Measurements from ENCODE around the gene NPEPPS.

Gene NPEPPS

GRCh38 chr17:47620503-47621245 lies 89.8 kb downstream of the NPEPPS start:
- TF ChIP-seq POLR2AphosphoS5 (IDR thresholded peaks at IDR 0.05; ENCODE audit: borderline replicate concordance, low read depth, low read length) (no peak), FOXP2 (optimal IDR thresholded peaks at IDR 0.05; ENCODE audit: control extremely low read depth, extremely low read length, insufficient read depth) (no peak), EZH2 (IDR thresholded peaks at IDR 0.05) (no peak)
- DNase-seq (ENCODE audit: low read depth, low spot score), result no peak
- no peak overlapping the region for H3K4me3 ChIP-seq
- H3K9me3 ChIP-seq (ENCODE audit: low read depth, low read length), result no peaks in the 10 kb centered on the region
- H3K9ac ChIP-seq (ENCODE audit: insufficient read length), result no peak overlapping the region
- peaks cover 36% of the 10 kb centered on the region for H3K36me3 ChIP-seq (ENCODE audit: insufficient read depth, low read length)
- H3K27ac ChIP-seq, result peak overlapping the region; percentile 92; the same call in 1 of the 2 replicates

- peak; percentile 16 for DNase-seq (ENCODE audit: low read depth, low spot score)
Measured at GRCh38 chr17:47621293-47622179, 90.6 kb downstream of the NPEPPS start.

GRCh38 chr17:47622180-47622549 lies 91.3 kb downstream of the NPEPPS start:
- H3K4me3 ChIP-seq, result peak overlapping the region; percentile 56
- H3K27ac ChIP-seq, result peak overlapping the region; percentile 92
- TF ChIP-seq FOXP2 (optimal IDR thresholded peaks at IDR 0.05; ENCODE audit: control extremely low read depth, extremely low read length, insufficient read depth) (no peak), EZH2 (IDR thresholded peaks at IDR 0.05) (no peak), POLR2AphosphoS5 (IDR thresholded peaks at IDR 0.05; ENCODE audit: borderline replicate concordance, low read depth, low read length) (no peak)
- H3K9ac ChIP-seq (ENCODE audit: insufficient read length), result peak overlapping the region; percentile 26
- peaks cover 34% of the 10 kb centered on the region for H3K36me3 ChIP-seq (ENCODE audit: insufficient read depth, low read length)
- no peaks in the 10 kb centered on the region for H3K9me3 ChIP-seq (ENCODE audit: low read depth, low read length)
- DNase-seq (ENCODE audit: low read depth, low spot score), result no peak

More at GRCh38 chr17:47621293-47622179, 90.6 kb downstream of the NPEPPS start:
- Histone ChIP-seq H3K4me3 (peak overlapping the region; percentile 56), H3K36me3 (ENCODE audit: insufficient read depth, low read length) (peaks cover 36% of the 10 kb centered on the region), H3K9ac (ENCODE audit: insufficient read length) (peak overlapping the region; percentile 48), H3K27ac (peak overlapping the region; percentile 92), H3K9me3 (ENCODE audit: low read depth, low read length) (no peaks in the 10 kb centered on the region)
- no peak for TF ChIP-seq POLR2AphosphoS5 (IDR thresholded peaks at IDR 0.05; ENCODE audit: borderline replicate concordance, low read depth, low read length)
- TF ChIP-seq EZH2 (IDR thresholded peaks at IDR 0.05), result no peak
- TF ChIP-seq FOXP2 (optimal IDR thresholded peaks at IDR 0.05; ENCODE audit: control extremely low read depth, extremely low read length, insufficient read depth), result no peak

GRCh38 chr17:47624727-47625068 lies 93.8 kb downstream of the NPEPPS start:
- no peak for DNase-seq (ENCODE audit: low read depth, low spot score)
- no peak overlapping the region for H3K27ac ChIP-seq
- H3K36me3 ChIP-seq (ENCODE audit: insufficient read depth, low read length), result peaks cover 16% of the 10 kb centered on the region
- TF ChIP-seq POLR2AphosphoS5 (IDR thresholded peaks at IDR 0.05; ENCODE audit: borderline replicate concordance, low read depth, low read length) (no peak), FOXP2 (optimal IDR thresholded peaks at IDR 0.05; ENCODE audit: control extremely low read depth, extremely low read length, insufficient read depth) (no peak), EZH2 (IDR thresholded peaks at IDR 0.05) (no peak)
- H3K4me3 ChIP-seq, result no peak overlapping the region
- H3K9ac ChIP-seq (ENCODE audit: insufficient read length), result no peak overlapping the region
- no peaks in the 10 kb centered on the region for H3K9me3 ChIP-seq (ENCODE audit: low read depth, low read length)

- H3K4me3 ChIP-seq, result no peak overlapping the region
Measured at GRCh38 chr17:47628014-47628566, 97.2 kb downstream of the NPEPPS start.

GRCh38 chr17:47629826-47630225 lies 98.9 kb downstream of the NPEPPS start:
- DNase-seq (ENCODE audit: low read depth, low spot score), result no peak
- no peaks in the 10 kb centered on the region for H3K36me3 ChIP-seq (ENCODE audit: insufficient read depth, low read length)
- H3K4me3 ChIP-seq, result no peak overlapping the region
- no peak overlapping the region for H3K27ac ChIP-seq
- TF ChIP-seq EZH2 (IDR thresholded peaks at IDR 0.05) (no peak), POLR2AphosphoS5 (IDR thresholded peaks at IDR 0.05; ENCODE audit: borderline replicate concordance, low read depth, low read length) (no peak), FOXP2 (optimal IDR thresholded peaks at IDR 0.05; ENCODE audit: control extremely low read depth, extremely low read length, insufficient read depth) (no peak)
- H3K9me3 ChIP-seq (ENCODE audit: low read depth, low read length), result no peaks in the 10 kb centered on the region
- H3K9ac ChIP-seq (ENCODE audit: insufficient read length), result no peak overlapping the region

More at GRCh38 chr17:47628014-47628566, 97.2 kb downstream of the NPEPPS start:
- Histone ChIP-seq H3K9me3 (ENCODE audit: low read depth, low read length) (no peaks in the 10 kb centered on the region), H3K27ac (no peak overlapping the region), H3K36me3 (ENCODE audit: insufficient read depth, low read length) (peaks cover 5% of the 10 kb centered on the region; the same call in 1 of the 2 replicates), H3K9ac (ENCODE audit: insufficient read length) (no peak overlapping the region)
- no peak for DNase-seq (ENCODE audit: low read depth, low spot score)
- TF ChIP-seq EZH2 (IDR thresholded peaks at IDR 0.05) (no peak), POLR2AphosphoS5 (IDR thresholded peaks at IDR 0.05; ENCODE audit: borderline replicate concordance, low read depth, low read length) (no peak), FOXP2 (optimal IDR thresholded peaks at IDR 0.05; ENCODE audit: control extremely low read depth, extremely low read length, insufficient read depth) (no peak)

GRCh38 chr17:47630614-47631013 lies 99.7 kb downstream of the NPEPPS start:
- Histone ChIP-seq H3K27ac (no peak overlapping the region), H3K36me3 (ENCODE audit: insufficient read depth, low read length) (no peaks in the 10 kb centered on the region), H3K4me3 (no peak overlapping the region), H3K9me3 (ENCODE audit: low read depth, low read length) (no peaks in the 10 kb centered on the region), H3K9ac (ENCODE audit: insufficient read length) (no peak overlapping the region)
- DNase-seq (ENCODE audit: low read depth, low spot score), result no peak
- TF ChIP-seq FOXP2 (optimal IDR thresholded peaks at IDR 0.05; ENCODE audit: control extremely low read depth, extremely low read length, insufficient read depth) (no peak), EZH2 (IDR thresholded peaks at IDR 0.05) (no peak), POLR2AphosphoS5 (IDR thresholded peaks at IDR 0.05; ENCODE audit: borderline replicate concordance, low read depth, low read length) (no peak)

GRCh38 chr17:47632991-47633390 lies 102.1 kb downstream of the NPEPPS start:
- TF ChIP-seq POLR2AphosphoS5 (IDR thresholded peaks at IDR 0.05; ENCODE audit: borderline replicate concordance, low read depth, low read length), result no peak
- no peak for TF ChIP-seq FOXP2 (optimal IDR thresholded peaks at IDR 0.05; ENCODE audit: control extremely low read depth, extremely low read length, insufficient read depth)
- H3K9ac ChIP-seq (ENCODE audit: insufficient read length), result no peak overlapping the region
- no peak for DNase-seq (ENCODE audit: low read depth, low spot score)
- no peak overlapping the region for H3K4me3 ChIP-seq
- H3K27ac ChIP-seq, result no peak overlapping the region
- H3K9me3 ChIP-seq (ENCODE audit: low read depth, low read length), result no peaks in the 10 kb centered on the region
- H3K36me3 ChIP-seq (ENCODE audit: insufficient read depth, low read length), result no peaks in the 10 kb centered on the region
